Tibial artery (tissue), 4 donors: ENCODE data around the gene DIPK1B.

ENCODE experiments used
- DNase-seq, 2 donors: peaks; one replicate each; pipeline ENCODE4 v3.0.0-alpha.2; 2019
- H3K27ac ChIP-seq, 2 donors: fragments of 200-600 bp; sonication (generic) in 1 of 2; 1 replicate in 1 of 2; 2 replicates in 1 of 2; pipeline ENCODE4 v1.5.1; 2018 to 2019; ENCODE audit warnings: mild to moderate bottlenecking in 1 of 2
- H3K27me3 ChIP-seq, 2 donors: fragments of 200-600 bp; sonication (generic) in 1 of 2; one replicate each; pipeline versions ENCODE4 v1.5.1 to v1.6.0; 2016 to 2019
- H3K36me3 ChIP-seq, 3 donors: fragments of 200-600 bp; sonication (generic) in 2 of 3; one replicate each; pipeline ENCODE4 v1.5.1; 2016 to 2019; ENCODE audit warnings: mild to moderate bottlenecking in 2 of 3
- H3K4me1 ChIP-seq, 4 donors: fragments of 200-600 bp; sonication (generic) in 2 of 4; 1 replicate in 3 of 4; 2 replicates in 1 of 4; pipeline ENCODE4 v1.5.1; 2016 to 2019
- H3K4me3 ChIP-seq, 2 donors: fragments of 200-600 bp; sonication (generic) in 1 of 2; 1 replicate in 1 of 2; 2 replicates in 1 of 2; pipeline ENCODE4 v1.5.1; 2018 to 2019; ENCODE audit warnings: mild to moderate bottlenecking in 2 of 2
- H3K9me3 ChIP-seq, 3 donors: fragments of 200-600 bp; sonication (generic) in 1 of 3; one replicate each; pipeline ENCODE4 v1.5.1; 2016 to 2019
- CTCF ChIP-seq, 2 experiments: fragments of 200-600 bp in 1 of 2; fragments of 450-650 bp in 1 of 2; IDR thresholded peaks; one replicate each; pipeline ENCODE4 v1.5.1; 2017 to 2019; ENCODE audit warnings: antibody characterized with exemption in 2 of 2, mild to moderate bottlenecking in 1 of 2, moderate library complexity in 1 of 2
- intact Hi-C: fragments of 100-400 bp; cut with DNase I; formaldehyde crosslinking; loops from one replicate; pipeline ENCODE4 v1.15.0; 2023; ENCODE audit warnings: low total_unique reads

The DIPK1B gene

GRCh38 chr9:136722969-136723356 is 10.6 kb downstream of the DIPK1B start:
- Histone ChIP-seq H3K27me3 (peaks cover 0 to 13% of the 10 kb centered on the region in 2 donors), H3K27ac (no peak overlapping the region), H3K4me3 (no peak overlapping the region), H3K36me3 (peaks cover 35 to 62% (median 53%) of the 10 kb centered on the region in 3 donors), H3K4me1 (peaks cover 0 to 38% (median 30%) of the 10 kb centered on the region in 4 donors), H3K9me3 (no peaks in the 10 kb centered on the region)
- no peak for TF ChIP-seq CTCF (IDR thresholded peaks at IDR 0.05)
- intact Hi-C loops, result no loop called here
- DNase-seq, result no peak

- Histone ChIP-seq H3K9me3 (no peaks in the 10 kb centered on the region), H3K4me1 (peaks cover 0 to 43% (median 32%) of the 10 kb centered on the region in 4 donors), H3K36me3 (peaks cover 35 to 62% (median 53%) of the 10 kb centered on the region in 3 donors), H3K4me3 (no peak overlapping the region), H3K27ac (no peak overlapping the region), H3K27me3 (peaks cover 0 to 12% of the 10 kb centered on the region in 2 donors)
- intact Hi-C loops, result no loop called here
- TF ChIP-seq CTCF (IDR thresholded peaks at IDR 0.05), result no peak
- peak in 1 of 2 donors; percentile 53 for DNase-seq
These were observed 11.1 kb downstream of the DIPK1B start for GRCh38 chr9:136723362-136723976.

GRCh38 chr9:136723989-136724388 is 11.6 kb downstream of the DIPK1B start:
- H3K9me3 ChIP-seq, result no peaks in the 10 kb centered on the region
- H3K4me1 ChIP-seq, result peaks cover 0 to 48% (median 37%) of the 10 kb centered on the region in 4 donors
- H3K27me3 ChIP-seq, result peaks cover 0 to 6% of the 10 kb centered on the region in 2 donors
- no peak for TF ChIP-seq CTCF (IDR thresholded peaks at IDR 0.05)
- no peak for DNase-seq
- peaks cover 35 to 62% (median 53%) of the 10 kb centered on the region in 3 donors for H3K36me3 ChIP-seq
- no peak overlapping the region for H3K27ac ChIP-seq
- intact Hi-C loops, result no loop called here
- H3K4me3 ChIP-seq, result no peak overlapping the region

DNA sequence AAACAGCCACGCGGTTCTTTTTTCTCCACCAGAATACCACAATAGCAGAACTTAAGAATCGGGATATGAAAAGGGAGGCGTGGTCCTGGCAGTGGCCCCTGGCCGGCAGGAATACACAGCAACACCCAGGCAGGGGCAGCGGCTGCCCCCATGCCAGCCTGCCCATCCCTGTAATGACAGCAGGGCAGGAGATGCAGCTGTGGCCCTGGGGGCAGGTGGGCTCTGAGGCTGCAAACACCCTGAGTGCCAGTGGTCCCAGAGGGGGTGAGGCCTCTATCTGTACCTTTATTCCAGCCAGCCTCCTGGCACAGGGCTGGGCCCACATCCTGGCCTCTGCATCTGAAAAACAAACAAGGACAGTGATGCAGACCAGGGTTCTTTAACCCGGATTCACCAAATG is 12.4 kb downstream of the DIPK1B start:
- no peak overlapping the region for H3K4me3 ChIP-seq
- no peak overlapping the region for H3K27ac ChIP-seq
- peaks cover 0 to 53% (median 37%) of the 10 kb centered on the region in 4 donors for H3K4me1 ChIP-seq
- intact Hi-C loops, result no loop called here
- H3K9me3 ChIP-seq, result no peaks in the 10 kb centered on the region
- no peak for TF ChIP-seq CTCF (IDR thresholded peaks at IDR 0.05)
- H3K36me3 ChIP-seq, result peaks cover 35 to 62% (median 53%) of the 10 kb centered on the region in 3 donors
- no peaks in the 10 kb centered on the region for H3K27me3 ChIP-seq
- no peak for DNase-seq

DNA sequence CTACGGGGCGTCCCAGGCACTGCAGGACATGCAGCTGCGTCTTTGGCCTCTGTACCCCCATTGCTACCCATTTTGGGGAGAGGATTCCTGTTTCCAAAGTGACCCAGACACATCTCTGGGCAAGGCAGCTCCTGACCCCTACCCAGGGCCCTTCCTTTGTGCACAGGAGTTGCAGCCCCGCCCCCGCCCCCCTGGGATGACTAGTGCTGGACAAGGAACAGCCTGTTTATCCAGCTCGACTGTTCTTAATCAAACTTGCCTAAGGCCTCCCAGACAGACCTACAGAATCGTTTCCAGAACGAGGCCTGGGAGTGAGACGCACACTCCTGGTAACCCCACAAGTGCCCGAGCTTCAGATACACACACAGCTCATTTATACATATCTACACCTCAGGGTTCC is 13.2 kb downstream of the DIPK1B start:
- H3K27ac ChIP-seq, result no peak overlapping the region
- no peak for TF ChIP-seq CTCF (IDR thresholded peaks at IDR 0.05)
- peaks cover 35 to 62% (median 53%) of the 10 kb centered on the region in 3 donors for H3K36me3 ChIP-seq
- no peak for DNase-seq
- no peak overlapping the region for H3K4me3 ChIP-seq
- H3K27me3 ChIP-seq, result no peaks in the 10 kb centered on the region
- no peaks in the 10 kb centered on the region for H3K9me3 ChIP-seq
- H3K4me1 ChIP-seq, result peaks cover 0 to 45% (median 29%) of the 10 kb centered on the region in 4 donors
- intact Hi-C loops, result no loop called here
